GM13976 (cell line): ENCODE data around the gene FPR3.

ENCODE experiments used
- DNase-seq: peaks from one replicate; pipeline ENCODE4 v3.0.0; 2012; ENCODE audit warnings: low spot score
- CTCF ChIP-seq: IDR thresholded peaks from 2 replicates; pipeline ENCODE4 v1.5.1; 2012; ENCODE audit warnings: borderline replicate concordance, mild to moderate bottlenecking; ENCODE audit not compliant: insufficient read depth; ENCODE audit errors: extremely low read depth, missing control alignments, control extremely low read depth
- in situ Hi-C: fragments of 300-500 bp; cut with MboI; formaldehyde crosslinking; loops from one replicate; pipeline ENCODE4 v1.12.0; 2022; ENCODE audit warnings: low sequenced_read_pairs, mixed read lengths, inconsistent platforms; ENCODE audit not compliant: unreplicated experiment

Gene FPR3

GRCh38 chr19:51788029-51788428 lies 6.9 kb upstream of the FPR3 start:
- DNase-seq, result no peak
- TF ChIP-seq CTCF, result no peak
- in situ Hi-C loops, result no loop called here

- TF ChIP-seq CTCF, result no peak
- in situ Hi-C loops, result no loop called here
- DNase-seq, result no peak
These were observed 5.7 kb upstream of the FPR3 start for GRCh38 chr19:51789061-51789795.

- in situ Hi-C loops, result no loop called here
- no peak for DNase-seq
- TF ChIP-seq CTCF, result no peak
These were observed 2.0 kb upstream of the FPR3 start for GRCh38 chr19:51792932-51793331.

- DNase-seq, result no peak
- in situ Hi-C loops, result no loop called here
These were observed 963 bp upstream of the FPR3 start for GRCh38 chr19:51793994-51794393.

GRCh38 chr19:51796195-51796679 lies 1.3 kb downstream of the FPR3 start:
- DNase-seq, result no peak
- TF ChIP-seq CTCF, result no peak
- in situ Hi-C loops, result no loop called here

More at GRCh38 chr19:51793994-51794393, 963 bp upstream of the FPR3 start:
- TF ChIP-seq CTCF, result no peak

- no peak for TF ChIP-seq CTCF
- no peak for DNase-seq
- in situ Hi-C loops, result no loop called here
These were observed 2.5 kb downstream of the FPR3 start for GRCh38 chr19:51797480-51797879.

GRCh38 chr19:51798062-51798461 lies 3.1 kb downstream of the FPR3 start:
- in situ Hi-C loops, result no loop called here
- TF ChIP-seq CTCF, result no peak
- no peak for DNase-seq
